MM.1S (cell line): ENCODE data around the gene TMEM132E.

ENCODE experiments used
- DNase-seq: peaks from one replicate; pipeline ENCODE4 v3.0.0-alpha.2; 2015
- H2AFZ ChIP-seq: fragments of 300-600 bp; sonication (generic); 2 replicates; pipeline ENCODE4 v1.6.0; 2016; ENCODE audit warnings: antibody characterized with exemption, low read length
- H3F3A ChIP-seq: fragments of 300-600 bp; sonication (generic); 2 replicates; pipeline ENCODE4 v1.6.1; 2016; ENCODE audit warnings: mild to moderate bottlenecking, antibody characterized with exemption, low read length, moderate library complexity, mixed read lengths; ENCODE audit not compliant: insufficient read depth
- H3K27ac ChIP-seq: fragments of 300-600 bp; sonication (generic); 2 replicates; pipeline ENCODE4 v1.5.1; 2016; ENCODE audit warnings: mild to moderate bottlenecking, low read length
- H3K27me3 ChIP-seq: fragments of 300-600 bp; sonication (generic); replicated peaks from 2 replicates; pipeline ENCODE4 v1.6.0; 2016; ENCODE audit warnings: low read length; ENCODE audit not compliant: insufficient read depth
- H3K36me3 ChIP-seq: fragments of 300-600 bp; sonication (generic); replicated peaks from 2 replicates; pipeline ENCODE4 v1.6.1; 2016; ENCODE audit warnings: mild to moderate bottlenecking, low read length, mixed read lengths; ENCODE audit not compliant: insufficient read depth
- H3K4me1 ChIP-seq: fragments of 300-600 bp; sonication (generic); 2 replicates; pipeline ENCODE4 v1.6.1; 2016; ENCODE audit warnings: low read length, mixed read lengths
- H3K4me2 ChIP-seq: fragments of 300-600 bp; sonication (generic); 2 replicates; pipeline ENCODE4 v1.6.0; 2016; ENCODE audit warnings: low read depth, low read length
- H3K4me3 ChIP-seq: fragments of 300-600 bp; sonication (generic); 2 replicates; pipeline ENCODE4 v1.5.1; 2016; ENCODE audit warnings: low read length, mixed read lengths
- H3K79me2 ChIP-seq: fragments of 300-600 bp; sonication (generic); 2 replicates; pipeline ENCODE4 v1.6.1; 2016; ENCODE audit warnings: mixed run types, low read length, mixed read lengths
- H3K9ac ChIP-seq: fragments of 300-600 bp; sonication (generic); 2 replicates; pipeline ENCODE4 v1.6.1; 2016; ENCODE audit warnings: low read length, mixed read lengths
- H3K9me2 ChIP-seq: fragments of 300-600 bp; sonication (generic); replicated peaks from 2 replicates; pipeline ENCODE4 v1.6.1; 2016; ENCODE audit warnings: mild to moderate bottlenecking, low read length, mixed read lengths; ENCODE audit not compliant: insufficient read depth
- H3K9me3 ChIP-seq: fragments of 300-600 bp; sonication (generic); replicated peaks from 2 replicates; pipeline ENCODE4 v1.6.1; 2016; ENCODE audit warnings: mild to moderate bottlenecking, low read length, mixed read lengths; ENCODE audit not compliant: insufficient read depth
- H4K20me1 ChIP-seq: fragments of 300-600 bp; sonication (generic); 2 replicates; pipeline ENCODE4 v1.6.1; 2016; ENCODE audit warnings: mild to moderate bottlenecking, low read length, moderate library complexity, mixed read lengths; ENCODE audit not compliant: insufficient read depth
- EZH2 ChIP-seq: fragments of 300-600 bp; sonication (generic); optimal IDR thresholded peaks from 2 replicates; pipeline ENCODE3; 2017; ENCODE audit warnings: low read depth, mild to moderate bottlenecking, antibody characterized with exemption, low read length, mixed read lengths
- EZH2phosphoT487 ChIP-seq: fragments of 300-600 bp; sonication (generic); IDR thresholded peaks from 2 replicates; pipeline ENCODE4 v1.6.1; 2018; ENCODE audit warnings: antibody characterized with exemption, low read length
- TF ChIP-seq, protein P1 (sequence below): fragments of 300-600 bp; sonication (generic); IDR thresholded peaks from 2 replicates; pipeline ENCODE4 v1.5.1; 2016; ENCODE audit warnings: antibody characterized with exemption, low read length, mixed read lengths

TMEM132E gene, protein sequence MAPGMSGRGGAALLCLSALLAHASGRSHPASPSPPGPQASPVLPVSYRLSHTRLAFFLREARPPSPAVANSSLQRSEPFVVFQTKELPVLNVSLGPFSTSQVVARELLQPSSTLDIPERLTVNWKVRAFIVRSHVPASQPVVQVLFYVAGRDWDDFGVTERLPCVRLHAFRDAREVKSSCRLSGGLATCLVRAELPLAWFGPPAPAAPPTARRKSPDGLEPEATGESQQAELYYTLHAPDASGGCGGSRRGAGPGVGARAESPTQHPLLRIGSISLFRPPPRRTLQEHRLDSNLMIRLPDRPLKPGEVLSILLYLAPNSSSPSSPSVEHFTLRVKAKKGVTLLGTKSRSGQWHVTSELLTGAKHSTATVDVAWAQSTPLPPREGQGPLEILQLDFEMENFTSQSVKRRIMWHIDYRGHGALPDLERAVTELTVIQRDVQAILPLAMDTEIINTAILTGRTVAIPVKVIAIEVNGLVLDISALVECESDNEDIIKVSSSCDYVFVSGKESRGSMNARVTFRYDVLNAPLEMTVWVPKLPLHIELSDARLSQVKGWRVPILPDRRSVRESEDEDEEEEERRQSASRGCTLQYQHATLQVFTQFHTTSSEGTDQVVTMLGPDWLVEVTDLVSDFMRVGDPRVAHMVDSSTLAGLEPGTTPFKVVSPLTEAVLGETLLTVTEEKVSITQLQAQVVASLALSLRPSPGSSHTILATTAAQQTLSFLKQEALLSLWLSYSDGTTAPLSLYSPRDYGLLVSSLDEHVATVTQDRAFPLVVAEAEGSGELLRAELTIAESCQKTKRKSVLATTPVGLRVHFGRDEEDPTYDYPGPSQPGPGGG (N-terminal part only)

DNA sequence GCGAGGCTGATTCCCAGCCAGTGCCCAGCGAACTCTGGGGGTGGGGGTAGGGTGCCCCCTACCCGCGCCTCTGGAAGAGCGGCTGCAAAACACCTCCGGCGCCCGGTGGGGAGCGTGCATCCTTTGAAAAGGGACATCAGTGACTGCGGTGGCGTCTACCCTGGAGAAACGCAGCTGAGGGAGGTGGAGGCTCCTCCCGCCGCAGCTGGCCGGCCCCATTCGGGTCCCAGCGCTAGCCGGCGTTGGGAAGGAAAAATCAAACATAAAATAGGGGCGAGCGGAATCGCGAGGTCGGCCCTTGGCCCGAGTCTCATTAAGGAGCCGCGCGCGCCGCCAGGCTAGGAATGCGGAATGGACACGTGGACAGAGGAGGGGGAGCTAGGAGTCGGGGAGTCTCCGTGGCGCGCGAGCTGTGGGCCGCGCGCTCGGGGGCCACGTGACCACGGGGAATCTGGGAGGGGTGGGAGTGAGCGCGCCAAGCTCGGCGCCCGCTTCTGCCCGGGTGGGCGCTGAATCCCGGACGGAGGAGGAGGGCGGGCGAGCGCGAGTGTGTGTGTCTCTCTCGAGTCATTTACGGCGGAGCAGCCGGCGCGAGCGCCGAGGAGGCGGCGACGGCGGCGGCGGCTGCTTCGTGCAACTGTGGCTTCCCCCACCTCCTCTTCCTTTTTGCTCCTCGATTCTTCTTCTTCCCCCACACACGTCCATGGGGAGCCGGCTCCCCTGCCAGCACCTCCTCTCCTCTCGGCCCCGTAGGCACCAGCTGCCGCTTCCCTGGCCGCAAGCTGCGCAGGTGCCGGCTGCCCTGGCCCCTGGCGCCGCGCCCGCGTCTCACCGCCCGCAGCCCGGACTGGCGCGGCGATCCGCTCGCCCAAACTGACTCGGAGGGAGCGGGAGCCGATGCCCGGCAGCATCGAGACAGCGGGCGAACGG lies at the start of gene TMEM132E:
Gene TMEM132E, plus strand, starts transcription at position 566 of the 930 bp plus-strand sequence. CDS start 1,495 bp downstream, outside the sequence.
- no peaks in the 10 kb centered on the region for H3K9me3 ChIP-seq
- H3K36me3 ChIP-seq: no peaks in the 10 kb centered on the region
- H3K4me2 ChIP-seq: peak within 1 kb of the TSS; percentile 86
- no peaks in the 10 kb centered on the region for H3K4me1 ChIP-seq
- H3K9ac ChIP-seq: no peak within 1 kb of the TSS
- TF ChIP-seq EZH2: no peak
- TF ChIP-seq, protein P1, sequence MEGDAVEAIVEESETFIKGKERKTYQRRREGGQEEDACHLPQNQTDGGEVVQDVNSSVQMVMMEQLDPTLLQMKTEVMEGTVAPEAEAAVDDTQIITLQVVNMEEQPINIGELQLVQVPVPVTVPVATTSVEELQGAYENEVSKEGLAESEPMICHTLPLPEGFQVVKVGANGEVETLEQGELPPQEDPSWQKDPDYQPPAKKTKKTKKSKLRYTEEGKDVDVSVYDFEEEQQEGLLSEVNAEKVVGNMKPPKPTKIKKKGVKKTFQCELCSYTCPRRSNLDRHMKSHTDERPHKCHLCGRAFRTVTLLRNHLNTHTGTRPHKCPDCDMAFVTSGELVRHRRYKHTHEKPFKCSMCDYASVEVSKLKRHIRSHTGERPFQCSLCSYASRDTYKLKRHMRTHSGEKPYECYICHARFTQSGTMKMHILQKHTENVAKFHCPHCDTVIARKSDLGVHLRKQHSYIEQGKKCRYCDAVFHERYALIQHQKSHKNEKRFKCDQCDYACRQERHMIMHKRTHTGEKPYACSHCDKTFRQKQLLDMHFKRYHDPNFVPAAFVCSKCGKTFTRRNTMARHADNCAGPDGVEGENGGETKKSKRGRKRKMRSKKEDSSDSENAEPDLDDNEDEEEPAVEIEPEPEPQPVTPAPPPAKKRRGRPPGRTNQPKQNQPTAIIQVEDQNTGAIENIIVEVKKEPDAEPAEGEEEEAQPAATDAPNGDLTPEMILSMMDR: no peak
- no peak for TF ChIP-seq EZH2phosphoT487
- peaks cover 81% of the 10 kb centered on the region for H3K27me3 ChIP-seq
- no peaks in the 10 kb centered on the region for H3K9me2 ChIP-seq
- no peaks in the 10 kb centered on the region for H3F3A ChIP-seq
- peak within 1 kb of the TSS; percentile 42 for H2AFZ ChIP-seq
- H4K20me1 ChIP-seq: no peaks in the 10 kb centered on the region
- DNase-seq: no peak
- no peak within 1 kb of the TSS for H3K27ac ChIP-seq
- H3K4me3 ChIP-seq: peak within 1 kb of the TSS; percentile 59
- H3K79me2 ChIP-seq: no peaks in the 10 kb centered on the region

DNA sequence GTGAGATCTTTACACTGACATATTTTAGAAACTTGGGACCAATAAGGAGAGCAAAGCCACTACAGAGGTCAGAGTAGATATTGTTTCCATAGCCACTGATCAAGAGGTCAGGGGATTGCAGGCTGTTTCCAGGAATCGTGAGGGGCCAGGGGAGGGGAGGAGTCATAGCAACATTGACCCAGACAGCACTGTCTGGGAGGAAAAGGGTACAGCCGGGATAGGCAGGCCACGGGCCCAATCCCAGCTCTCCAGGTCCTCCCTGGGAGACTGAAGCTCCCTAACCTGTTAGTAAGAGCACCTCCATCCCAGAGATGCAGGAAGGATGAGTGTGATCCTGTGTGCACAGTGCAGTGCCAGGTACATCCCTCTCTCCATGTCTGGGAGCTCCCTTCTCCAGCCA lies 48.5 kb upstream of the TMEM132E start:
- no peaks in the 10 kb centered on the region for H3K9me3 ChIP-seq
- no peak overlapping the region for H3K27ac ChIP-seq
- H3K27me3 ChIP-seq: no peaks in the 10 kb centered on the region
- H3K4me1 ChIP-seq: no peaks in the 10 kb centered on the region
- H3K79me2 ChIP-seq: no peaks in the 10 kb centered on the region
- no peak overlapping the region for H3K4me3 ChIP-seq
- no peak overlapping the region for H2AFZ ChIP-seq
- H3K9me2 ChIP-seq: no peaks in the 10 kb centered on the region
- no peak overlapping the region for H3K4me2 ChIP-seq
- TF ChIP-seq EZH2: no peak
- TF ChIP-seq, protein P1: no peak
- DNase-seq: no peak
- H3K9ac ChIP-seq: no peak overlapping the region
- H3K36me3 ChIP-seq: no peaks in the 10 kb centered on the region
- no peaks in the 10 kb centered on the region for H4K20me1 ChIP-seq
- H3F3A ChIP-seq: no peaks in the 10 kb centered on the region

DNA sequence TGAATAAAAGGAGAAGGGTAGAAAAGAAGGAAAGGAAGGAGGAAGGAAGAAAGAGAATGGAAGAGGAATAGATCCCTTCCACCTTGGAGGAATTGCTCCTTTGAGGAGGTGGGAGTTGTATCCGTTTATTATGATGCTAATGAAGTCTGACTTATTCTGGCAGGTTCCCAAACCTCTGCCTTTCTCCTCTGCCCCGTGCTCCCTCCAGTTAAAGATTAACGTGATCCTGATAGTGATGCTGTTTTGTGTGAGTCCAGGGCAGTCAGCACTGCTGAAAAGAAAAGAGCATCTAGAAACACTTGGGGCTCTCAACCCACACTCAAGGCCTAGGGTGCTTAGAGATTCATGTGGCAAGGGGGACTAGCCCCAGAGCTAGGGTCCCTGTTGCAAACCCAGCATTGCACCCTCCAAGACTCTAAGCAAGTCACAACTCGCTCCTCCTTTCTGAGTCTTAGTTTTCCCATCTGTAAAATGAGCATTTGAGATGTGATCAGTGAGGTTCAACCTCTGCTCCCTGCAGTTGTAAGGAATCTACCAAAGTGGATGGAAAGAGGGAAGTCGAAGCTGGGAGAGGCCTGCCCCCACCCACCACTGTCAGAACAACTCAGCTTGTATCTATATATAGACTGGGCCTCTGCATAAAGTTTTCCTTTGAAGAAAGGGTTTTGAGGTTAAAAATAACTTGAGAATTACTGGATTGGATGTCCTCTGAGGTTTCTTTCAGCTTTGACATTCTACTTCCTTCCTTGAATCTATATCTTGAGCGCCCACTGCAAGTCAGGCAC lies 46.9 kb upstream of the TMEM132E start:
- Histone ChIP-seq H3K4me1 (no peaks in the 10 kb centered on the region), H2AFZ (no peak overlapping the region), H3K36me3 (no peaks in the 10 kb centered on the region), H4K20me1 (no peaks in the 10 kb centered on the region), H3K4me2 (no peak overlapping the region), H3K9me3 (no peaks in the 10 kb centered on the region), H3K27ac (no peak overlapping the region), H3K27me3 (no peaks in the 10 kb centered on the region), H3K9ac (no peak overlapping the region), H3F3A (no peaks in the 10 kb centered on the region), H3K79me2 (no peaks in the 10 kb centered on the region), H3K9me2 (no peaks in the 10 kb centered on the region), H3K4me3 (no peak overlapping the region)
- TF ChIP-seq, protein P1: no peak
- no peak for TF ChIP-seq EZH2phosphoT487
- TF ChIP-seq EZH2: no peak
- no peak for DNase-seq
